22Rv1 (cell line): ENCODE data around the gene BNIP2.
"Not testable (repeated sequence)": the region's sequence is repeated elsewhere in the genome, so short reads cannot be mapped to it uniquely, and the experiment has no call there.

Source experiments
- H3K27ac ChIP-seq: fragments of 450-650 bp; 2 replicates; pipeline ENCODE4 v1.5.1; 2017
- CTCF ChIP-seq: fragments of 450-650 bp; IDR thresholded peaks from 2 replicates; pipeline ENCODE4 v1.5.1; 2017; ENCODE audit warnings: mild to moderate bottlenecking
- ZFX ChIP-seq: fragments of 450-650 bp; IDR thresholded peaks from 2 replicates; pipeline ENCODE4 v1.6.1; 2017; ENCODE audit warnings: antibody characterized with exemption, borderline replicate concordance

BNIP2 gene

DNA sequence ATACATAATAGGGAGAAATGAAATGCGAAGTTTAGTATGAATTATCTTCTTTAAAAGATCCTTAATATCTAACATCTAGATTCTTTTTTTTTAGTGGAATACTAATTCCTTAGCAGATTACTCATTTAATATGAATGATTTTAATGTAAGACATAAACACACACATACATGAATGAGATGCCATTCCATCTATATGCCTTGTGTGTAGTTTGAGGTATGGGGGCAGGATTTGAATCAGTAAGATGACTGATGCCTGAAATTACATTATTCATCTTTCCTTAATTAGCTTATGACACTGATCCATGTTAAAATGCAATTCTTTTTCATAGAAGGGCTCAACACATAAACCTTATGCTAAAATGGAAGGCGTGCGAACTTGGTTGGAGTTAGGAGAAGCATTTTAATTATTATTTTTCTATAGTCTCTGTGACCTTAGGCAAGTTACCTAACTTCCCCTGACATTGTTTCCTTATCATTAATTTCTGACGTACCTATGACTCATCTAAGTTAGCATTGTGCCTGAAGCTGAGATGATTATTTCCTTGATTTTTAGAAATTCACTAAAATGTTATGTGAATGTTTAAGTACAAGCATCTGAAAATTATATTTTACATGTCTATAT, 10.8 kb upstream of the BNIP2 start:
- TF ChIP-seq ZFX, result no peak
- no peak for TF ChIP-seq CTCF
- no peak overlapping the region for H3K27ac ChIP-seq

DNA sequence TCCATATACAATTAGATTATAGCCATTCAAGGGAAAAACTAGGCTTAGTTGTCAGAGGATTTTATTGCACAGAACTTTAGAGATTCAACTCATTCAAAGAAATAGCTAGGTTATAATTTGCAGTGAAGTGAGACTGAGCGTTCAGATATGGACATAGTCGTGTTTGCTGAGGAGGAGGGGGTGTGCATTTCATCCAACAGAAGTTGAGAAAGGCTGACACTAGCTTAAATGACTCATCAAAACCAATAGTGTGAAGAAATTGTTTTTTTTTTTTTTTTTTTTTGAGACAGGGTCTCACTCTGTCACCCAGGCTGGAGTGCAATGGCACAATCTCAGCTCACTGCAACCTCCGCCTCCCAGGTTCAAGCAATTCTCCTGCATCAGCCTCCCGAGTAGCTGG, 8.9 kb upstream of the BNIP2 start:
- not testable (repeated sequence) for H3K27ac ChIP-seq

DNA sequence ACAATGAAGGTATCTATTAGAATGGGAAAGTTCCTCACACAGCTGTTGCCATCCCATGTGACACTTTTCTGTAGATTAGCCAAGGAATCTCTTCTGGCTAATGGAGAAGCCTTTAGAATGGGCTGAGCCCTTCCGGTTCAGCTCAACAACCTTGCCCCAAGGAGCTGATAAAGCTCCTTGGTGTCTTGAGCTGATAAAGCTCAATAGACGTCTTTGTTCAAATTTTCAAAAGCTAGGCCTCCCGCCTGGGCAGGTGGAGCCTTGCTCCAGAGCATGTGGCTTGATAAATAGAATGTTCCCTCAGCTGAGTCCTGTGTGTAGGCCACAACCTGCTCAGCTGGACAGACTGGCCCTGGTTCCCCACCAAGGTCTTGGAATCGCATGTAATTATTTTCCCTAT, 7.2 kb upstream of the BNIP2 start:
- H3K27ac ChIP-seq, result no peak overlapping the region
- TF ChIP-seq CTCF (no peak), ZFX (no peak)

DNA sequence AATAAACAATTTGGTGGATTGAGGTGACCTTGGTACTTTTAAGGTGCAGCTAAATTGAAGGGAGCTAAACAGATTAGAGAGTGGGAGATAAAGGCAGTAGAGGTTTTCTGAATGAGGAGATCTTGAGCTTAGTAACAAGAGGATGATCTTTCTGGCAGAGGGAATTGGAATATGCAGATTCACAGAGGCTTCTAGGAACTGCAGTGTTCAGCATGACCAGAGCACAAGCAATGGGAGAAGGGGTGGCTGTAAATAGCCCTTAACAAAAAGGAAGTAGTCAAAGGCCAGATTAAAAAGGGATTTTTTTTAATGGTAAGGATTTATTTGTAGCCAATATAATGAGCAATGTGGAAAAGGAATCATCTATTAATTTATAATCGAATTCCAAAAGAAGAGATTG, 5.7 kb upstream of the BNIP2 start:
- no peak overlapping the region for H3K27ac ChIP-seq
- no peak for TF ChIP-seq ZFX
- no peak for TF ChIP-seq CTCF

- H3K27ac ChIP-seq, result no peak overlapping the region
- TF ChIP-seq CTCF (peak; percentile 76), ZFX (no peak)
Observed at GRCh38 chr15:59691194-59691805, 2.2 kb upstream of the BNIP2 start.

- peak overlapping the region; percentile 88 for H3K27ac ChIP-seq
Observed at GRCh38 chr15:59689626-59690236, 611 bp upstream of the BNIP2 start.

GRCh38 chr15:59688423-59688781, 718 bp downstream of the BNIP2 start:
- peak overlapping the region; percentile 88 for H3K27ac ChIP-seq
- no peak for TF ChIP-seq CTCF
- TF ChIP-seq ZFX, result no peak

More at GRCh38 chr15:59689626-59690236, 611 bp upstream of the BNIP2 start:
- TF ChIP-seq CTCF, result no peak
- no peak for TF ChIP-seq ZFX
